ENCODE measurements around the gene SETSIP.
"Not testable (repeated sequence)": the region's sequence is repeated elsewhere in the genome, so short reads cannot be mapped to it uniquely, and the experiment has no call there.

The SETSIP gene

DNA sequence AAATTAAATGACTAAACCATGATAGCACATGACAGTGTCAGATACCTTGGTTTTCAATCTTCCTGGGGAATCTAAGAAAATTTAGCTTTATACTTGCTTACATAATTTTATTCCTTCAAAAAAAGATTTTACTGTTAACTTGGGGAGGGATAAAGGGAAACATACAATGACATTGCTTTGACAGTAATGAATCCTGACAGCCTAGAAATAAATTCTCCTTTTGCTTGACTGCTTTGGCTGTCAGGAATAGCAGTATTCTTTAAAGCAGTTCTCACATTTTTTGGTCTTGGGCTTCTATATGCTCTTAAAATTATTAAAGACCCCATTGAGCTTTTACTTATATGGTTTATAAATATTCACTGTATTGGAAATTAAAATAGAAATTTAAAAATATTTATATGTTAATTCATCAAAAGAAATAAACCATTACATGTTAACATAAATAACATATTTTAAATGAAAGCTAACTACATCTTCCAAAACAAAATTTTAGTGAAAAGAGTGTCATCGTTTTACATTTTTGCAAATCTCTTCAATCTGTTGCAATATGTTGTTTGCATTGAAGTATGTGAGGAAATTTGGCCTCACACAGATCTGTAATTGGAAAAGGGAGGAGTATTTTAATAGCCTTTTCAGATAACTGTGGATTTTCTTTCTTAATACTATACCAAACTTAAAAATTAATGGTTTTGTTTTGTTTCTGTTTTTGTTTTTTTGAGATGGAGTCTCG, 29.3 kb downstream of the SETSIP start:
- DNase-seq (ENCODE audit: low read depth), result no peak

DNA sequence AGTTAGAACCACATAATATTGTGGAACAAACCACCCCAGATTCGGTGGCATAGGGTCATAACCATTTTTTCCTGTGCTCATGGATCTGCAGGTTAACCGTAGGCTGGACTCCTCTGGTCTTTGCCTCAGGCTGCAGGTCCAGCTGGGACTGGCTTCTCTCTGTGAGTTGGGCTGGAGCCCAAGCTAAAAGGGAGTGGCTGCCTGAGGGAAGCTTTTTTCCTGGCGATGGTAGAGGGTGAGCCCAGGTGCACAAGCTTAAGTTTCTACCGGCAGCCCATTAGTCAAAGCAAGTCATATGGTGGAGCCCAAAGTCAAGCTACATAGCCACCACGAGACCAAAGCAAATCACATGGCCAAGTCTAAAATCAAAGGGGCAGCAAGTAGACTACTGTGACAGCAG, 31.6 kb downstream of the SETSIP start:
- DNase-seq (ENCODE audit: low read depth), result no peak

DNA sequence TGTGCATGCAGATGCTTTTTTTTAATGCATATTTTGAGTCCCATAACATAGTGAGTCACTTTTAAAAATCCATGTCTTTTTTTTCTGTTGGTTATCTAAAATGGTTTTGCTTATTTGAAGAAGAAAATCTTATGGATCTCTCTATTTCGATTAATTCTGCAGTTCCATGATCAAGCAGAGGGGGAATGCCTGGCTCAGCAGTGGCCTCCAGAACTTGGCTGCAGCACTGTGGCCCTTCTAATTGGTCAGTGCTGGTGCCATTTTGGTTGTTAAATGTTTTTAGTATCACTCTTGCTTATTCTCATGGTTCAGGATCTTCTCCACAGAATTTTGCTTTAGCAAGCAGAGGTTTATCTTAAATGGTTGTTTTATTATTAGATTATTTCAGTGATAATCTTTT, 34.2 kb downstream of the SETSIP start:
- DNase-seq (ENCODE audit: low read depth), result no peak

DNA sequence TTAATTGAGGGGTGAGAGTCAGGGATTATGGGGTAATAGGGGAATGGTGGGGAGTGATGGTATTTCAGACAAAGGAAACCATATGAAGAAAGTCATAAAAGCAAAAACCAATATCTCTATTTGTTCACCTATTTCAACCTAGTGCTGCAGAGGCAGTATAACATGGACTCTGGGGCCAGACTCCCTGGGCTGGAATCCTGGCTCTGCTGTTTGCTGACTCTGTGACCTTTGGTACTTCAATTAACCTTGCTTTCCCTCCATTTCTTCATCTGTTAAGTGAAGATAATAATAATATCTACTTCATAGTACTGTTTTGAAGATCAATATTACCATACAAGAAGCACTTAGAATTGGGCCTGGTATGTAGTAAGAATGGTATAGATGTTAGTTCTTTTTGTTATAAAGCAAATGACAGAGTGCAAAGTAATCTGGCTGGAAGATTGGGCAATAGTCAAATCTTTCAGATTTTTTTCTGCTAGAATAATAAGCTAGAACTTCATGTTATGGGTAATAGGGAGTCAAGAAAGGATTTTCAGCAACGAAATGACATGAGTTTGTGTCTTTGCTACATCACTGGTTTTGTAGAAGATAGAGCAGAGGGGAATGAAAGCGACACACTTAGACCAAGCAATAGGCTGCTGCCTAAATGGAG, 36.4 kb downstream of the SETSIP start:
- DNase-seq (ENCODE audit: low read depth), result no peak

DNA sequence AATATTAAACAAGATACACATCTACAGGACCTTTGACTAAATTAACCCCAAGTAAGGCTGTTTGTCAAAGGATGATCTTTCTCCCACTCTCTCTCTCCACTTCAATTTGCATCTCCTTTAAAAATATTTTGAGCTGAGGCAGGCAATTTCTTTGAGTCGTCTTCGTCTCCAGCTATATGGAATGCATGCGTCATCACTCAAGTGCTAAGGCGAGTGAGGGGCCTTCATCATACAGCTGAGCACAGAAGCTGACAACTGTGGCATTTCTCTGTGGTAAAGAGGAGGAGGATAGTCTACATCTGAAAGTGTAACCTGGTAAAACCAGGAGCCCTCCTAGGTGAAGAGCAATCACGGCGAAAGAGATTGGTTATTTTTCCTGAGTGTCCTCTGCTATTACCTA, 37.8 kb downstream of the SETSIP start:
- DNase-seq (ENCODE audit: low read depth), result no peak

DNA sequence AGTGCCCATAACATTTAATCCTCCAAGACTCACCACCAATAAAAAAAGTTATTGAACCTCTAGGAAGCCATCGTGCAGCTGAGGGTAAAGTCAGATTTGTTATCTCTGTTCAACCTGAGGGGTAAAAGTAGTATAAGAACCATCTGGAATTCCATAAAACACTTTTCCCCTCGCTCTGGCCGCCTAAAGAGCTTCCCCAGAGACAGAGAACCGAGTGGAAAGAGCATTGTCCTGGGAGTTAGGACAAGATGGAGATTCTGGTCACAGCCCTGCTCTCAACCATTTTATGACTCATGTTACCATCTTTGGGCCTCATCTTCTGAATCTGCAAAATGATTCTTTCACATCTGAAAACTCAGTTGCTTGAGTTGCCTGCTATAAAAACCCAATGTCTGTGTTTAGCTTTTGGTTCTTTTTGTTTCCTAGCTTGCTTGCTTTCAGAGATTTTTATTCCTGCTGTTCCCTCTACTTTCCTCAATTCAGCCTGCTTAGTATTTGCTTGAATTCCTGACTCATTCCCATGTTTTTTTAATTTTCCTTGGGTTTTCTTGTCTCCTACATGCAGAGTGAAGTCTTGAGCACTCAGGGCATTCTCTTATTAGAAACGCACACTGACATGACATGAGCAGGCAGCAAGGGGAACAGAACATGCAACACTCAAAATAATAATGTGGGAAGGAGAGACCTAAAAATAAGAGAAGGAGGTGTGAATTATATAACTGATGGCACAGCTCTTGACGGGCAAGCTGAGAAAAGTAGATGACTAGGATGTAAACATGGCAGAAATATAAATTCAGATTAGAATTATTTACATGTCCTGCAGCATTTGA, 43.7 kb downstream of the SETSIP start:
- DNase-seq (ENCODE audit: low read depth), result no peak

DNA sequence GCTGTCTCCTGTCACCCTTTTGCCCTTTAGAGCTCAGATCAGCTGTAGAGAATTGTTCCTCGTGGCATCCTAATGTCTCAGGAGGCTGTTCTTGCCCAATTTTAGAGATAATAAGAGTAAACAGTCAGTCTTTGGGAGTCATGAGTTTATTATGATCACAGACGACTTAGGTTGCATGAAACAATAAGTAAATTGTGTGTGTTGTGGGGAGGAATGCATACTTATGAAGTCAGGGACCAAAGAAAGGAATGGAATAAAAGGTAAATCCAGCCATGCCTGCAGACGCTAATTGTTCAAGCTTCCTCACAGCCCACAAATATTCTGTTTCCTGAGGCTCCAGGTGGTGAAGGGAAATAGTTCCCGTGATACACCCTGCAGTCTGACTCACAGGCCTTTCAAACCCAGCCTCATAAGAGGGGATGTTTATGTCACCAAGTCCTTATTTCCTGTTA, 44.5 kb downstream of the SETSIP start:
- DNase-seq (ENCODE audit: low read depth), result no peak

DNA sequence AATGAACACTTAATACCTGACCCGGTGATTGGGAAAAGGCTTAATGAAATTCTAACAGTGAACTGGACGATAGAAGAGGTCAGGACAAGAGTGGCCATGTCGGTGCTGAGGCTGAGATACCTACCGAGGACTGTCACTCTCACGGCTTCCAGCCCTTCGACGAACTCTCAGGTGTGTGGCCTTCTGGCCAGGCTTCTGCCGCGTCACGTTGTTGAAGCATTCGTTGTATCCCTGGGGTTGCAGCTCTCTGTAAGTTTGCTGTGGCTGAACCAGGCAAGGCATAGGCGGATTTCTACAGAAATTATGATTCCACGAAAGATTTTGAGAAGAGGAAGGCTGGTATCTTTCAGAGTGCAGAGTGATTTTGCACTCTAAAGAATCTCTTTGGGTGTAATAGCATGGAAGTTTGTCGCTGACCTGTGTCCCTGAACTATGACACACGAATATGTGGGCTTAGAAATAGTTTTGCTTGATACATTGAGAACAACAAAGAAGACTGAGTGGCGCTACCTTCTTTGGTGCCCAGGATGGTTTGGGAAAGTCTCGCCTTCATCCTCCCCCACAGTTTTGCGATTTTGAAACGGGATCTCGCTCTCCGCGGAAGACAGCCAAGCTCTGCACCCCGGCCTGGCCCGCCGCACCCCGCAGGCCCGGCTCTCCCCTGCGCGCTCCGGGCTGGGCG, 45.8 kb downstream of the SETSIP start:
- DNase-seq (ENCODE audit: low read depth), result no peak

DNA sequence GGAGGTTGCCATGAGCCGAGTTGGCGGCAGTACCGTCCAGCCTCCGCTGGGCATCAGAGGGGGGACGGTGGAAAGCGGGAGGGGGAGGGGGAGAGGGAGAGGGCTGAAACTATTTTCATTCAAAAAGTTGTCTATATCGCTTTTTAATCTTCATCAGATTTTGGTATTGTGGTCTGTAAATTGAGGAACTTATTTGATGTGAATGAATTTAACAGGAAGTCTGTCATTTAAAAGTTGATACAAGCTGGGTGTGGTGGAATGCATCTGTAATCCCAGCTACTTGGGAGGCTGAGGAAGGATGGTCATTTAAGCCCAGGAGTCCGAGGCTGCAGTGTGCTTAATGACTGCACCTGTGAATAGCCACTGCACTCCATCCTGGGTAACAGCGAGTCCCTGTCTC, 48.4 kb downstream of the SETSIP start:
- no peak for DNase-seq (ENCODE audit: low read depth)

DNA sequence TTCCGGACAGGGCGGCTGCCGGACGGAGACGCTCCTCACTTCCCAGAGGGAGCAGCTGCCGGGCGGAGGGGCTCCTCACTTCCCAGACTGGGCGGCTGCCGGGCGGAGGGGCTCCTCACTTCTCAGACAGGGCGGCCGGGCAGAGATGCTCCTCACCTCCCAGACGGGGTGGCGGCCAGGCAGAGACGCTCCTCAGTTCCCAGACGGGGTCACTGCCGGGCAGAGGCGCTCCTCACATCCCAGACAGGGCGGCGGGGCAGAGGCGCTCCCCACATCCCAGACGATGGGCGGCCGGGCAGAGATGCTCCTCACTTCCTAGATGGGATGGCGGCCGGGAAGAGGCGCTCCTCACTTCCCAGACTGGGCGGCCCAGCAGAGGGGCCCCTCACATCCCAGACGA, 49.2 kb downstream of the SETSIP start:
- DNase-seq (ENCODE audit: low read depth), result not testable (repeated sequence)

All from fibroblast of the conjunctiva (primary cell).